ENCODE results near the gene LYST.
"Not testable (repeated sequence)": the region's sequence is repeated elsewhere in the genome, so short reads cannot be mapped to it uniquely, and the experiment has no call there.

GRCh38 chr1:235619149-235619548 is 247.6 kb downstream of the LYST start:
- TF ChIP-seq CTCF (IDR thresholded peaks at IDR 0.05; ENCODE audit: poor library complexity); EZH2 (IDR thresholded peaks at IDR 0.05; ENCODE audit: borderline replicate concordance): not testable (repeated sequence)

Measured in hepatocyte (in vitro differentiated cells).